GM11168 (cell line): ENCODE results near the gene TMEM132C.

Experiments
- in situ Hi-C: fragments of 300-500 bp; cut with MboI; formaldehyde crosslinking; loops from one replicate; pipeline ENCODE4 v1.12.0; 2022; ENCODE audit warnings: low sequenced_read_pairs; ENCODE audit not compliant: unreplicated experiment

Gene TMEM132C

DNA sequence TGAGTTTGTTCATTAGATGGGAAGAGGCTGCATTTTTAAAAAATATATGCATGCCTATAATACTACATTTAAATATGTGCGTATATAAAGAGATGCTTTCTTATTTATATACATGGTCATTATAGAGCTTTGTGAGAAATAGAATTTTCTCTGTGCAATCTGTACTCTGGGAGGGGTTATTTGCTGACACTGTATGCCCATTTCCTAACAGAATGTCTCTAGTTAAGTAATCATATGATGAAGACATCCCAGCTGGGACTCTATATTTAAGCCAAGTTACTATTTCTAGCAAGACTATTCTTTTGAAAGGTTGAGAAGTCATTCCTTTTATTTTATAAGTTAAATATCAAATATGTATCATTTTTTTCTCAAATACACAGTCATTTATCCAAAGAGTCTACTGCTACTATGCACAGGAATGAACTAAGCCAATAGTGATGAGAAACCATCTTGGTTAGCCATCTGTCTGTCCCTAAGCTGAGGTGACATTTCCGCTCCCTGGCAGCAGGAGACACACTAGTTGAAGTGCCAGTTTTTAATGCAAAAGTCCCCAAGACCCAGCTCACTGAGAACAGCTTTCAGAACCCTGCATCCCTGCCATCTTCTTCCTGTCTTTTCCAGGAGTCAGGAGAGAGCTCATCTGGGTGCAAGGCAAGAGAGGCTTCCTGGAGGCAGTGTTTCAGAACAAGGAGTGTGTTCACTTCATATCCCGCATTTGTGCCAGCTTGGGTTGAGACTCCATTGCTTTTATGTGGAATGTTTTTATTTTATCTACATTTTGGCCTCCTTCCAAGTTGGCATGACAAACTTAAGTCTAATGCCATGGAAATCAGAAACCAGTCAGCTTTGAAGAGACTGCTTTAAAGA is 69.5 kb downstream of the TMEM132C start:
- in situ Hi-C loops: no loop called here

DNA sequence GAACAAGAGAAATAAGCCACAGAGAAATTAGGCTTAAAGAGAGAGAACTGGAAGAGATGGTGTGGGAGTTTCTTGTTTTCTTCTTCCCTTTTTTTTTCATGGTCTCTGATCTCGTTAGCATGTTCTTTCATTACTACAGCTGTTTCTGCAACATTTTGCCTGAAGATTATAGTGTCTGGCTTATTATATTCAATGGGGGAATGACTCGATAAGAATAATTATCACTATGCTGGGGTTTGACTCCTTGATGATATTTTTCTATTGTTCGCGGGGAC is 70.0 kb downstream of the TMEM132C start:
- in situ Hi-C loops: no loop called here

DNA sequence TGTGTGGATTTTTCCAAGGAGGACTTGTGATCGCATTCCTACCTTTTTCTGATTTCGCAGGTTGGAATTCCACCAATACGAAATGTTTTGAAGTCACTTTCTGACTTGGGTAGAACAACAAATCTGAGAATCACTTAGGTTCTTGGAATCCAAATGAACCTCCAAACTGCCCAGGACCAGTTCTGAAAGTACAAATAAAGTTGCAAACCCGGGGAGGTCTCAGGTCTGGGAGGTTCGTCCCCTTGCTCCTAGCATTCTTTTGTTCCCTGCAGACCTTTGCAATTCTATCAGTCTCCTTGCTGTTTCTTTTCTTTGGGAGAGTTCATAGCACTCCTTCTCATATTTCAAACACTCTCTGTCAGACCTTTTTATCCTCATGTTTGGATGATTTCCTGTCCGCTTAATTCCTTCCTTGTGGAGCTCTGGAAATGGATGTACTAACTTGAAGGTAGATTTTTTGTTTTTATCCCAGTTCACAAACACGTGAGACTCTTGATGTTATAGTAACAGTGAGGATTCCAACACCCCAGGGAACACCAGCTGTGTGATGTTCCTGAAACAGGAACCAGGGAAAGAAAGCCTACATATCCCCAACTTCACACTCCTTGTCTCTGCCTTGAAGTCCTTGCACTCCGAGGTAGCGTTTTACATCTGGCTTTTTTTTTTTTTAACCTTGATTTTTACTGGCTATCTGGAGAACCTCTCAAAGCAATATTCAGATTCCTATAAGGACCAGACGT is 70.6 kb downstream of the TMEM132C start:
- in situ Hi-C loops: no loop called here

DNA sequence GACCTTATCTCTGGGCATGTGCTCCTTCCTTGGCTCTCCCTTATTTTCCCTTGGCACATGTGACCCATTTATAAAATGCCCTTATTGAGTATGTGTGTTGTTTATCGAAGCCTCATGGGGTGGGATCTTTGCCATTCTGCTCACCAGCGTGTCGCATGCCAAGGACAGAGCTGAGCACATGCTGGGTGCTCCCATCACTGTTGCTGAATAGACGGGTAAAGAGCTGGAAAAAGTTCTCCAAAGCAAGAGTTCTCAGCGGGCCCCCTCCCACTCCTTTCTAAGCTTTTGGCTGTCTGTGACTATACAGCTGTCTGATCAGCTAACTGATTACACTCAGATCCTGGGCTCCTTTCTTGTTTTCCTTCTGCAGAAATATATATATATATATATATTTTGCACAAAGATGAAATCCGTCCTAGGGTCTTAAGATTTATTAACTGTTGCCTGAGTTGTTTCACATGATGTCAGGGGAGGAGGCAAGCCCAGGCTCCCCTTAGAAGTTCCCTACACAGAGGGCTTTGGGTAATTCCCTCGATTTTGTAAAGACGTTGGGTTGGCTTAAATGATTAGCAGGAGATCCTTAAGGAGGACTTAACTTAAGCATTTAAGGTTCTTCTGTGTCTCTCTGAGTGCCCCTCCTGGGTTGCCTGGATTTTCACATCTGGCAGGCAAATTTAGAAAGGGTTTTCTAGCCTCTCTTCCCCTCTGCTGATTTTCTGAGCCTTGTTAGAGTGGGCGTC is 71.6 kb downstream of the TMEM132C start:
- in situ Hi-C loops: no loop called here

DNA sequence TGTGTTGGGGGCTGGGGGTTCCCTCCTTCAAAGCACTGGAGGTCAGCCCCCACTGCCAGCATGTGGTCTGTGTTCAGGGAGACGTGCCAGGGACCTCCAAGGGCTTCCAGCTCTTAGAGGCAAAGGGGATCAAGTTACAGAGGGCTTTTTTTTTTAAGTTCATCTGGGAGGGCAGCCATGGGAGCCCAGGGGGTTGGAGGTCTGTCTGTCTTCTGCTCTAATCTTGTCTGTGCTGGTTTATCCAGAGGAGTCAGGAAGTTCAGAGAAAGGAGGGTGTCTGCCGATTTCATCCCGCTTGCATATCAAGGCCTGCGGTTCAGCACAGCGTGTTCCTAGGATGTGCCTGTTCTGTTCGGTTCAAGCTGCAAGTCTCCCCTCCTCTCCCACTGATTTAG is 72.2 kb downstream of the TMEM132C start:
- in situ Hi-C loops: no loop called here

DNA sequence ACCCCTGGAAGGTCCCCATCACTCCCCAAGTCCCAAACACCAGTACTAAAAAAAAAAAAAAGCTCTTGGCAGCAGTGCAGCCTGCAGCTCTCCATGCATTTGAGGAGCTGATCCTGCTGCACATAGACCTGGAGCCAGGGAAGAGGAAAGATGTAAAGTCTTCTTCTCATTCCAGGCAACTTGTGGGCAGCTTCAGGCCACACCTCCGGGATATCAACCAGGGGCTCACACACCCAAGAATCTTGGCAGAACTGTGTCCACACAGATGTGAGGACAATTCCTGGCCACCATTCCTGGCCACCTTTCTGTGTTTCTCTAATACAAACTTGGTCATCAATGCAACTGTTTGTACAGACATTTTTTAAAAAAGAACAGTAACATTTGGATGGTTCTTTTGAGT is 72.7 kb downstream of the TMEM132C start:
- in situ Hi-C loops: no loop called here

DNA sequence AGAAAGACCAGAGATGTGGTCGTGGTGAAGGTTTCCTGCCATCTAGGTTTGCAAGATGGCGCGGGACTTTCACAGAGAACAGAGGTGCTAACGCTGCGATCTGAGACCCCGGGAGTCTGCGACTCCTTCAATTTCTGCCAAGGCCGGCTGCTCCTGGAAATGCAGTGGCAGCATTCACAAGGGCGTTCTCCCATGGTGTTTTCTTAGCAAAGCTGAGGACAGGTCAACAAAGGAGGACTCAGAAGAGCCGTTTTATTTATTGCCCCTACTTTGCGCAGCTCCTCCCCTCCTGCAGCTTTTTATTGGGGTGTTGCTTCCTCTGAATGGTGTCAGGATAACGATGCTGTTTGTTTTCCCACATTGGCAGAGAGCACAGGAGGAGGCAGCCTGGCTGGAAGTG is 86.3 kb downstream of the TMEM132C start:
- in situ Hi-C loops: no loop called here

DNA sequence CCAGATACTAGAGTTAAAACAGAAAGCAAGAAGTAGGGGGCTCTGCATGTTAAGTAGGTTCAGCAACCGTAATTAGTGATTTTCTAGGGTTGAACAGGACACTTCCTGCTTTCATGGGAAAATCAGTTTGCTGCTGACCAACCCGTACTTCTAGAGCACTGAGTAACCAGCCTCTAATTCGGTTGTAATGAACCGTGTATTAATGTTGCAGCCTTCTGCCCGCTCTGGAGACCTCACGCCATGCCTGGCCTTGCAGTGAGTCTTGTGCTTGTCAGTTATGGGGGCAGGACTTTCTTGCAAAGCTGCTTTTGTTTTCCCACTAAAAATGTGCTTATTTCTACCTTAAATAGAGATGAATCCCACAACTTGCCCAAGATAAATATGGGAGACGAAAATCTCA is 89.6 kb downstream of the TMEM132C start:
- in situ Hi-C loops: no loop called here

DNA sequence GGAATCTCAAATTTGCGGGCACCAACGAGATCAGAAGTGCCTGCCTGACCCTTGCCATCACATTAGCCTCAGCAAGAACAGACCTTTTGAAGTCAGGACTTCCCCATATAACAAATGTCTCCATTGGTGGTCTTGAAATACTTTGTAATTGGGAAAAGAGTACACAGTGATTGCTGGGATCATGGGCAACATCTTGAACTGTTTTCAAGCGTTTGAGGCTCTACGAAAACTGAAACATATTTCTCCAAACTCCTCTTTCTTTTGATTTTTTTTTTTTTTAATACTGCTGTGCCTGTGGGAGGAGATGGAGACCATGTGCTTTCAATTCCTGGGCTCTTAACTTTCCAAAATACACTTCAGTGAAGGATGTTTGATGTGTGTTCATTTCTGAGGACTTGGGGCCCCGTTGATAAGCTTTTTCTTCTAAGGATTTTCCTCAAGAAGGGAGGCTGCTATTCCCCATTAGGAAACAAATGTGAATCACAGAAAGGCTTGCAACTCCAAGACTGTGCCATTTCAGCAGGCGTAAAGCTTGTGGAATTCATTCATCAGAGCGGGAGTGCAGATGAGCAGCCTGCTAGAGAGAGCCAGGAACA is 94.5 kb downstream of the TMEM132C start:
- in situ Hi-C loops: no loop called here

DNA sequence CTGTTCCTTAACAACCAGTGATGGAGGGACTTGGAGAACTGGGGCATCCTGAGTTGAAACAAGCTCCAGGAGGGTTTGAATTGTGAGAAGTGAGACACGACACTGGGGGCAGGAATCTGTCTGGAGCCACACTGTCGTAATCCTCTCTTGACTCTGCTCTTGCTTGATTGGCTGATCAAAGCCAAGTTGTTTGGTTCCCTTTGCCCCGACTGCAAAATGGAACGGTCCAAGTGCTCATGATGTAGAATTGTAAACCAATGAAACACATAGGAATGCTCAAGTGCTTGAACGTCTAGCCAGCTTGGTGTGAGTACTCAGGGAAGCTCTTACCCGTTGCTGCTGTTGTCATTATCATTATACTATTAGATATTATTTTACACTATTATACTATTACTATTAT is 98.1 kb downstream of the TMEM132C start:
- in situ Hi-C loops: no loop called here

DNA sequence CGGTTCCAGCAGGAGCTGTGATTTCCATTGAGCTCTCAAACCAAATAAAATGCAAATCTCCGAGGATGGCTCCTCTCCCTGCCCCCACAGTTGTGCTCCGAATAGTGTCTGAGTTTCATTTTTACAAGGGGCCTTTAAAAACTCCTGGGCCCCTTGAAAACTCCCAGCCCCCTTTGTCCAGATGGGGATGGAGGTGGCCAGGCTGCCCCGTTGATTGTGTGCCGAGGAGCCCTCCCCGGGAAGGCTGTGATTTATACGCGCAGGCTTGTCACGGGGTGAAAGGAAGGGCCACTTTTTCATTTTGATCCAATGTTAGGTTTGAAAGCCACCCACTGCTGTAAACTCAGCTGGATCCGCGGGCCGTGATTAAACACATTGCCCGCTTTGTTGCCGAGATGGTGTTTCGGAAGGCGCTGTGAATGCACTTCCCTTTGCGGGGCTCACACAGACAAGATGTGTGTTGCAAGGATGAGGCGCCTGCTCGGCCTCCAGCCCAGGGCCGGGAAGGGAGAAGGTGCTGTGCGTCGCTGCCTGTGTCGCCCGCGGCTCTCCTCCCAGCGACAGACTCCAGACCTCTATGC is 98.8 kb downstream of the TMEM132C start:
- in situ Hi-C loops: no loop called here

DNA sequence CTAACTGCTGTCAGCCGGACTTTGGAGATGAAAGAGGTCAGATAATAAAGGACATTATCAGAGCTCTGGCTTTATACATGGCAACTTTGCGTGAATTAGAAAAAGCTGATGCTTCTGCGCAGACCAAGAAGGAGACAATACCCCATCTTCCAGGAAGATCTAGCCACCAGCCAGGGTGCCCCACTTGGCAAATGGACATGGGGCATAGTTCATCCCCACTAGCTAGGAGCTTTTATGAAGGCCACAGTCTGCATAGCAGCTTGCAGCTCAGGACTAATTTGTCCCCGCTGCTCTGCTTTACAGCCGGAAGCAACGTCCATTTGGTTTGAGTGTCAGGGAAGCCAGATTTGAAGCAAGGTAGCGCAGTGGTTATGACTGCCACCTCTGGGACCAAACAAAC is 101.0 kb downstream of the TMEM132C start:
- in situ Hi-C loops: no loop called here

DNA sequence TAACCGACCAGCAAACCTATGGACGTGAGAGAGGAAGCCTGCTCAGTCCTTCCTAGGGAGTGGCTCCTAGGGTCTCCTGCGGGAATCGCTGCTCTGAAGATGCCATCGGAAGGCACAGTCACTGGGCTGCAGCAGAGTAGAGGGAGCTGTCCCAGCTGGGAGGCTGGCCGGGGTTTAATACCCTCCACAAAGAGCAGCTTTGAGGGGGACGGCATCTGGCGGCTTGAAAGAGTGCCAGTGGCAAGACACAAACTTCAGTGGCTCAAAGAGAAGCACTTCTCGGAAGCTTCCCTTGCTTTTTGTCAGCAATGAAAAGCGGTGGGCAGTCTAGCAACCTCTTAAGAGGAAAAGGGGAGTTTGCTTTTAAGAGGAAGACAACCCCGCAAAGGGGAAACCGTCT is 114.6 kb downstream of the TMEM132C start:
- in situ Hi-C loops: no loop called here

DNA sequence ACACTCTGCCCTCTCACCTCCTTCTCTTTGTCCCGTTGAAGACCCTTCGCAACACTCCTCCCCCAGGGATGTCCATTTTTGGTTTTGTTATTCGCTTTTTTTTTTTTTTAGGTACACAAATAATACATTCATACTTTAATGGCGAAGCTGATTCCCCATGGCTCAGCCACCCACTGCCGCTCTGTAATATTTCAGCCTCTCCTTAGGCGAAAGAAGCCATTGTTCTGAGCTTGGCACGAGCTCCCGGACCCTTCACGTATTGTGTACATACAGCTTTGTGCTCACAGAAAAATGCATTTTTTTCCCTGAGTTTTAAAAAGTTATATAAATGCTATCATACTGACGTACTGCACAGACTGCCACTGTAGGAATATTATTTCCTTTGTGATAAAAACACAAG is 115.0 kb downstream of the TMEM132C start:
- in situ Hi-C loops: no loop called here

DNA sequence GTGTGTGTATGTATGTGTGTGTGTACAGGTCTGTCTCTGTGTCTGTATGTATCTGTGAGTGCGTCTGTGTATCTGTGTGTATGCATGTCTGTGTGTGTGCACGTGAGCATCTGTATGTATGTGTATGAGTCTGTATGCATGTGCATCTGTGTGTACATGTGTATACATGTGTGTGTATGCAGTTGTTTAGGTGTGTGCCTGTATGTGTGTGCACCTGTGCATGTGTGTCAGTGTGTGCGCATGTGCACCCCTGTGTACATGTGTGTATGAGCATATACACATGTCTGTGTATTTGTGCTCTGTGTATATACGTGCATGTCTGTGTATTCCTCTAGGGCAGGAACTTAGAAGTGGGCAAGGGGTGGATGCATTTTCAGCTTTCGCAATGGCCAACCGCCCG is 116.0 kb downstream of the TMEM132C start:
- in situ Hi-C loops: no loop called here

DNA sequence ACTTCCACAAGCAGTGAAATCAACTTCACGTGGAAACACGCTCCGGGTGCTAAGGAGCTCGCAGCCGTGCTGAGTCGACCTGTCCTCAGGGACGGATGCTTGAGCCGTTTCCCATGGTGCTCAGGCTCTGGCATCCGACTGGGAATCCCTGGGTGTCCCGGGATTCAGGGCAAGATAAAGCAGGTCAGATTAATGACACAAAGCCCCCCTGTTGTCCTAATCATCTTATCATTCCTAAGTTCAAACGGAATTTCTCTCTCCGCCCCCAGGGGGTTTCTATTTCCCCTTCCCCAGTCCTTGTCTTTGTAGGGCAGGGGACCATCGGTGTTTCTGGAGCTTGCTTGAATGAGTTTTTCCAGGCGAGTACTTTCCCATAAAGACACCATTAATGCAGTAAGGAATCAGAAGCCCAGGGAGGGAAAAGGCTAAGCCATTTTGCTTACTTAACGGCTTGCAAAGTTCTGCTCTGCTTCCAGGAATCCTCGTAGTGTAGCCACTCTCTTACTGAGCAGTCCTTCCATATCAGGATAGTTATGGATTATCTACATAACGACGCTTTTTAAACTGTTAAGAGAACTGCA is 116.5 kb downstream of the TMEM132C start:
- in situ Hi-C loops: no loop called here

DNA sequence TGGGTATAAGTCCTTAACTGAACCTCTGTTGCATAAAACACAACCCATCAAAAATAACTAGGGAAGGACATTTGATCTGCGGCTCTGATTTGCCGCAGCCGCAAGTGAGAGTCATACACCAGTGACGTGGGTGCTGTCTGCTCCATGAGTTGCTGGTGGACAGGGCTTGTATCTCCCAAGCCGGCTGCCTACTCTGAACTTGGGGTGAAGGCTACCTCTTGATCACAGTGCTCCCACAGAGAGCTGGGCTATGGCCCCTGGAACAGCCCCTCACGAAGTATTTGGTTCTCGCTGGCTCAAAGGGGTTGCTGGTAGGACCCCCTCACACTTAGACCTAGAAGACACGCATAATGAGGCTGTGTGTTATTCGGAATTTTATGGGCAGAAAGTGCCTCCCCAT is 118.8 kb downstream of the TMEM132C start:
- in situ Hi-C loops: no loop called here

DNA sequence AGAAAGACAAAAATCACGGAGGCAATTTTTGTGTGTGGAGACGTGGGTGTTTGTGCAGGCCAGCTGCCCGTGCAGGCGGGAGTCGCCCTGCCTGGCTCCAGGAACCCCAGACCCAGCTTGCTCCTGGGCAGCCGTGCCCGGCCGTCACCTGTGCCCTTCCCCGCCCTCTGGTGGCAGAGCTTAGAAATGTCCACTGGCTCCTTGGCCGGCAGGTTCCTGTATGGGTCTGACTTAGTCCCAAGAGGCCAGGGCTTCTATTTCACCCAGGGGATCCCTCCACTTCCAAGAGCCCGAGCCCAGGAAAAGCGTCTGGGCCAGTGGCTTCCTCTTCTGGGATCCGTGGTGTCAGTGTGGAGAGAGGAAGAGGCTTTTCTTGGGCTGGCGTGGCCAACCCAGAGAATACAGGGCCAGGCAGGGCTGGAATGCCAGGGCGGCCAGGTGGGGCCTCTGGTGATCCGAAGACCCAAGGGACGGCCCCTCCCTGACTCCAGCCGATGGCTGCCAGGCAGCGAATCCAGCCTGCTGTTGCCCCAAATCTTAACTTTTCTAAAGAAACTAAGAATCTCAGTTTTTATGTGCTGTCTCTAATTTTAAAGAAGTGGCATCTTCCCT is 120.9 kb downstream of the TMEM132C start:
- in situ Hi-C loops: no loop called here

DNA sequence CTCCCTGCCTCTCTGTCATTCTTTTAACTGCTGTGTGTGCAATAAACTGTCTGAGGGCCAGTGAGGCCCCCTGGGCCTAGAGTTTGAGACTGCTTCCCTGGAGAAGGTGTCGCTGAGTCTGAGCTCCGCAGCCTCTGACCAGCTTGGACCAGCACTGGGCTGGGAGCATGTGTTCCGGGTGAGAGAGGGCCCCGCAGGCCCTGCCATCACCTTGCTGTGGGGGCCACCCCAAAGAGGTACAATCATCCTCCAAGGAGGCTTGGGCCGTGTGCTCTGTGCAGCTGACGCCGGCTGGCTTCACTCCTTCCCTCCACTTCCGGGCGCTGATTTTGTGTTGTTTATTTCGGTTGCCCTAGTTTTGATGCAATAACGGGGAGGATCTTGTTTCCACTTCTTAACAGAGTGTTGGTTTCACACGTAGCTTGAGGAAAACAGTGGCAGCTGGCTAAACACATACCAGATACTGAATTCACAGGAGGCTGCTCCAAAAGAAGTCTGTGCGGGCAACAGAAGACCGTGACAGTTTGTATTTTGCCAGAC is 121.6 kb downstream of the TMEM132C start:
- in situ Hi-C loops: no loop called here

DNA sequence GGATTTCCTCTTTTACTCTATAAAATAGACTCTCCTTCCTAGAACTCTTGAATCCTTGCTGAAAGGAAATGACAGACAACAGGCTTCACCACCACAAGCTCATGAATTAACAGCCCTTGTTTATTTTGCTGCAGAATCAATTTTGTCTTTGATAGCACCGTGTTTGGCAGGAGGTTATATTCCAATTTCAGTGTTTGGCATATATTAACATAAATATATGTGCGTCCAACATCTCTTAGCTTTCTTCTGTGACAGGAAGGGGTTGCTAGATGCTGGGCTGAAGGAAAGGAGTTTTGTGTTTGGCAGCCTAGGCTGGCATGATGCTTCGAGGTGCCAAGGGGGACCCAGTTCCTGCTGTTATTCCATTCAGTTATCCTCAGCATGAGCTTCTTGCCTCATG is 126.4 kb downstream of the TMEM132C start:
- in situ Hi-C loops: no loop called here
